ENCODE measurements around the gene ARHGAP6.

The ARHGAP6 gene

DNA sequence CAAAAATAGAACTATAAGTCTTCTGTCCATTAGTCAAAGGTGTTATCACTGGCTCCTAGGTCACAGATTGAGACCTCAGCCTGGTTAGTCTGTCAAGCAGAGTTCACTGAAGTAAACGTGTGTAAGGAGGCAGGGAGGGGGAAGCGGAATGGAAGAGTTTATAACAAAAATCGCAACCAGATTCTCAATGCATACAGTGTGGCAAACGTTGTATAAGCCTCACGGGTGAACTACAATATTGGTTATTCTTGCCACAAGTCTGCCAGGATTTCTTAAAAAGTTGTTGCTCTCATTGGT, 257.7 kb downstream of the ARHGAP6 start:
- TF ChIP-seq, protein P1, sequence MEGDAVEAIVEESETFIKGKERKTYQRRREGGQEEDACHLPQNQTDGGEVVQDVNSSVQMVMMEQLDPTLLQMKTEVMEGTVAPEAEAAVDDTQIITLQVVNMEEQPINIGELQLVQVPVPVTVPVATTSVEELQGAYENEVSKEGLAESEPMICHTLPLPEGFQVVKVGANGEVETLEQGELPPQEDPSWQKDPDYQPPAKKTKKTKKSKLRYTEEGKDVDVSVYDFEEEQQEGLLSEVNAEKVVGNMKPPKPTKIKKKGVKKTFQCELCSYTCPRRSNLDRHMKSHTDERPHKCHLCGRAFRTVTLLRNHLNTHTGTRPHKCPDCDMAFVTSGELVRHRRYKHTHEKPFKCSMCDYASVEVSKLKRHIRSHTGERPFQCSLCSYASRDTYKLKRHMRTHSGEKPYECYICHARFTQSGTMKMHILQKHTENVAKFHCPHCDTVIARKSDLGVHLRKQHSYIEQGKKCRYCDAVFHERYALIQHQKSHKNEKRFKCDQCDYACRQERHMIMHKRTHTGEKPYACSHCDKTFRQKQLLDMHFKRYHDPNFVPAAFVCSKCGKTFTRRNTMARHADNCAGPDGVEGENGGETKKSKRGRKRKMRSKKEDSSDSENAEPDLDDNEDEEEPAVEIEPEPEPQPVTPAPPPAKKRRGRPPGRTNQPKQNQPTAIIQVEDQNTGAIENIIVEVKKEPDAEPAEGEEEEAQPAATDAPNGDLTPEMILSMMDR (IDR thresholded peaks at IDR 0.05; ENCODE audit: control extremely low read depth, extremely low read depth, low read depth, missing control alignments), result no peak
- DNase-seq (ENCODE audit: extremely low spot score), result no peak
- POLR2A ChIA-PET, result no interaction called here
- CTCF ChIA-PET, result interaction anchor here (1.7 kb wide), 1 partner anchor 9 kb away, joined by 4 read pairs; no protein-coding TSS in a partner anchor

DNA sequence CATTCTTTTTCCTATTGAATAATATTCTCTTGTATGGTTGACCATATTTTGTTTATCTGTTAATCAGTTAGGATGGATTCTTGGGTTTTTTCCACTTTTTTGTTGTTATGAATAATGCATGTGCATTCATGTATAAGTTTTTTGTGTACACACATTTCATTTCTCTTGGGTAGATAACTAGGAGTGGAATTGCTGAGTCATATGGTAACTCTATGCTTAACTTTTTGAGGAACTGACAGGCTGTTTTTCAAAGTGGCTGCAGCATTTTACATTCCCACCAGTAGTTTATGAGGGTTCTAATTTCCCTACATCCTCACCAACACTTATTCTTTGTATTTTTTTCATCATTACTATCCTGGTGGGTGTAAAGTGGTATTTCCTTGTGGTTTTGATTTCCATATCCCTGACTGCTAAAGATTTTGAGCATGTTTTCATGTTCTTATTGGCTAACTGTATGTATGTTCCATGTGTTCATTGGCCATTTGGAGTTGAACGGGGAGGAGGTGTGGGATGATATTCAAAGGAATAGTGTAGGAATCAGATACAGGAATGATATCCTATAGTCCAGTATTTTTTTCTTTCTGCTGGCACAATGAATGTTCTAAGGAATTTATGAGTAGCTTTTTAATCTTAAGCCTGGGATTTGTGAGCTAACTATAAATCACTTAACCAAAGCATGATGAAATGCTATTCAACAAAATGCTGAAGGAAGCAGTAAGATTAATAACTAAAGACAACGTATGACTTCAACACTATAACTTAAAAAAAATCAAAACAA, 258.2 kb downstream of the ARHGAP6 start:
- TF ChIP-seq, protein P1 (IDR thresholded peaks at IDR 0.05; ENCODE audit: control extremely low read depth, extremely low read depth, low read depth, missing control alignments), result no peak
- ChIA-PET CTCF (interaction anchor here (1.7 kb wide), 1 partner anchor 8 kb away, joined by 4 read pairs; no protein-coding TSS in a partner anchor), POLR2A (no interaction called here)
- DNase-seq (ENCODE audit: extremely low spot score), result no peak

DNA sequence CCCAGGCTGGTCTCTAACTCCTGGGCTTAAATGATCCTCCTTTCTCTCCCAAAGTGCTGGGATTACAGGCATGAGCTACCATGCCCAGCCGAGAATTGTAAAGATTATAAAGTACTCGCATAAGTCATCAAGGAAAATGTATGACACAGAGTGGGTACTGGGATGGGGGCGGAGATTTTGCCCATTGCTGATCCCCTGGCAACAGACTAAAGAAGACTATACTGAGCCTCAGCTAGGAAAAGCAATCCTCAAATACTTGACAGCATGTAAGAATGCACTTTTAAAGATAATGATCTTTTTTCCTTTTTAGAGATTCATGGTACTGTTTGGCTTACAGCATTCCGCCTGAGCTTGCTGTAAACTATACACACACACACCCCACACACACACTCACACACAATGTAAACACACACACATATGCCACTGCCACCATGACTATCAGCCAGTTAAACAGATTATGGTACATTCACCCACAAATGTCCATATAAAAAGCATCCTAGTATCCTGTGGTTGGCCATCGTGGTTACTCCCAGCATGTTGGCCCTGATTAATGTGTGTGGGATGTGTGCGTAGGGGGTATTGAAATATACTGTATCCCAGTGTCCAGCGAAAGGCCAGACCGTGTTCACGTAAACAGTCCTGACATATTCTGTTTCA, 259.5 kb downstream of the ARHGAP6 start:
- TF ChIP-seq, protein P1 (IDR thresholded peaks at IDR 0.05; ENCODE audit: control extremely low read depth, extremely low read depth, low read depth, missing control alignments), result no peak
- CTCF ChIA-PET, result no interaction called here
- DNase-seq (ENCODE audit: extremely low spot score), result no peak

DNA sequence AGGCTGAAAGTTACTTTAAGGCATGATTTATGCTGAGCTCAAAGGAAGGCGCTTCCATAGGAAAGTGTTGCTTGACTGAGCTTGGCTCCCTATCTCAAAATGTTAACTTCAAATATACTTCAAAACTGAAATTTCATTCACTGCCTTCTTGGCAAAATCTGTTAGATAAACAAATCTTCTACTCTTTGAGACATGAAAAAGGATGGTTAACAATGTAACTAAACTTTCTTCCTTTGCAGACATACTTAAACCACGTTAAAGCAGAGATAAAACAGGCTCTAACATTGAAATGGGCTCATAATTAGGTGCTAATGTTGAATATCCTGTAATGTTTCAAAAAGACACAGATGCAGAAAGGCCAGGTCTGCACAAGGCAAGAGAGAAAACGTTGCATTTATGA, 262.1 kb downstream of the ARHGAP6 start:
- TF ChIP-seq, protein P1 (IDR thresholded peaks at IDR 0.05; ENCODE audit: control extremely low read depth, extremely low read depth, low read depth, missing control alignments), result no peak
- POLR2A ChIA-PET, result no interaction called here
- CTCF ChIA-PET, result no interaction called here
- no peak for DNase-seq (ENCODE audit: extremely low spot score)

More for the DNA sequence above, 259.5 kb downstream of the ARHGAP6 start:
- POLR2A ChIA-PET, result no interaction called here

DNA sequence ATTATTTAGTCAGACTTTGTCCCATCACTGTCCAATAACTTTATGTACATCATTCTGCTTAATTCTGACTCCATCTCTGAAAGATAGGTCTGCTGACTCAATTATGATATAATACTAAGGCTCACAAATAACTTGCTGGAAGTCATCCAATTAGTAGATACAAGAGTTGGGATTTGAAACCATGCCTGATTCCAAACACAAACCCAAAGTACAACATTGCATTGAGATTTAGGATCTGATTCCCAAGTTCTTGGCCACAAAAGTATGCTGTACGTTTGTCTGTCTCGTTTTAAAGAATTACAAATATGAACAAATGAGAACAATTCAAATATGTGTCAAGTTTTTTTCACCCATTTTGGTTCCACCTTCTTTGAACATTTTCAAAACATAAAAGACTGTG, 263.8 kb downstream of the ARHGAP6 start:
- TF ChIP-seq, protein P1 (IDR thresholded peaks at IDR 0.05; ENCODE audit: control extremely low read depth, extremely low read depth, low read depth, missing control alignments), result no peak
- no peak for DNase-seq (ENCODE audit: extremely low spot score)
- ChIA-PET POLR2A (no interaction called here), CTCF (interaction anchor here (1.4 kb wide), 1 partner anchor 10 kb away, joined by 4 read pairs; no protein-coding TSS in a partner anchor)

DNA sequence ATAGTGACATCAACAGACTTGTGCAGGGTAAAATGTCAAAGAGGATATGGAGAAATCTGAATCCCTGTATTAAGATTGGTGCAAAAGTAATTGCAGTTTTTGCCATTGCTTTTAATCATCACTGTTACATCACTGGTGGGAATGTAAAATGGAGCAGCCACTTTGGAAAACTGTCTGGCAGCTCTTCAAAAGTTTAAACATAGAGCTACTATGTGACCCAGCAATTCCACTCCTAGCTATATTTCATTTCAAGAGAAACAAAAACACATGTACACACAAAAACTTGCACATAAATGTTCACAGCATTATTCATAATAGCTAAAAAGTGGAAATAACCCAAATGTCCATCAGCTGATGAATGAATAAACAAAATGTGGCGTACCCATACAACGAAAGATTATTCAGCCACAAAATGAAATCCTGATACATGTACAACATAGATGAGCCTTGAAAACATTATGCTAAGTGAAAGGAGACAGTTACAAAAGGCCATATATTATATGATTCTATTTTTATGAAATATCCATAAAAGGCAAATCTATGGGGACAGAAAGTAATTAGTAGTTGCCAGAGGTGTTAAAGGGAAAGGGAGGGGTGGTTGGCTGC, 266.1 kb downstream of the ARHGAP6 start:
- POLR2A ChIA-PET, result no interaction called here
- CTCF ChIA-PET, result interaction anchor here (0.9 to 1.0 kb wide), 2 partner anchors 9 to 16 kb away, joined by 3 to 4 read pairs; no protein-coding TSS in a partner anchor
- TF ChIP-seq, protein P1 (IDR thresholded peaks at IDR 0.05; ENCODE audit: control extremely low read depth, extremely low read depth, low read depth, missing control alignments), result no peak
- DNase-seq (ENCODE audit: extremely low spot score), result no peak

Data from GM10248 (cell line).